Aorta (tissue), 5 donors: Measurements from ENCODE around the gene PEG3. TPM values are rescaled to one million over a fixed set of nuclear protein-coding genes. Genes with fewer than 3 reads are reported as not detected.

Source experiments
- ATAC-seq: fragments of 200-7000 bp; cut with Tn5 transposase; one replicate; pipeline ENCODE4 v1.9.1; 2022; ENCODE audit warnings: moderate library complexity; ENCODE audit not compliant: low FRiP score
- DNase-seq, 2 donors: peaks; one replicate each; pipeline ENCODE4 v3.0.0-alpha.2; 2020
- H3K27ac ChIP-seq, 2 donors: one replicate each; pipeline ENCODE4 v1.5.1; 2013; ENCODE audit warnings: low read length in 2 of 2, mild to moderate bottlenecking in 2 of 2, moderate library complexity in 2 of 2, control low read depth in 1 of 2, inconsistent platforms in 1 of 2, low read depth in 1 of 2
- H3K27me3 ChIP-seq, 2 donors: one replicate each; pipeline ENCODE4 v1.6.1; 2013; ENCODE audit warnings: control low read depth in 1 of 2, low read length in 1 of 2, mild to moderate bottlenecking in 1 of 2, moderate library complexity in 1 of 2; ENCODE audit not compliant: insufficient read depth in 2 of 2, control insufficient read depth in 1 of 2
- H3K36me3 ChIP-seq, 2 donors: one replicate each; pipeline ENCODE4 v1.6.1; 2013; ENCODE audit warnings: control low read depth in 1 of 2, low read length in 1 of 2, mild to moderate bottlenecking in 1 of 2; ENCODE audit not compliant: insufficient read depth in 2 of 2, control insufficient read depth in 1 of 2
- H3K4me1 ChIP-seq, 2 donors: one replicate each; pipeline ENCODE4 v1.6.1; 2013; ENCODE audit warnings: low read length in 2 of 2, control low read depth in 1 of 2, mild to moderate bottlenecking in 1 of 2, moderate library complexity in 1 of 2; ENCODE audit not compliant: insufficient read depth in 2 of 2, control insufficient read depth in 1 of 2
- H3K4me3 ChIP-seq, 2 donors: one replicate each; pipeline ENCODE4 v1.5.1; 2013; ENCODE audit warnings: low read length in 2 of 2, control low read depth in 1 of 2, mild to moderate bottlenecking in 1 of 2
- H3K9me3 ChIP-seq: one replicate; pipeline ENCODE4 v1.6.1; 2013; ENCODE audit warnings: mild to moderate bottlenecking, low read length; ENCODE audit not compliant: control insufficient read depth
- intact Hi-C, 2 donors: fragments of 100-400 bp; cut with DNase I; formaldehyde crosslinking; loops; one replicate each; pipeline versions ENCODE4 v1.14.2 to v1.15.0; 2022
- polyA plus RNA-seq, 2 donors: library from polyadenylated mRNA; stranded (reverse); fragments of 200-250 nt; gene quantifications; one replicate each; pipeline ENCODE4 v1.2.3, GENCODE V29; 2013
- total RNA-seq, 2 donors: library from RNA; stranded (reverse); fragmentation: NEBNext Ultra II Directional; extraction: Animal tissue kit (Norgen Biotek cat#: 25700); gene quantifications; one replicate each; pipeline ENCODE4 v1.2.1, GENCODE V29; 2021
- donor health status: healthy with polysubstance abuse.
- donor health status: Bipolar disorder and iron deficiency.
- donor health status: DM: no; HTN: no; CAD: no.
- donor health status: DM: no; HTN: no; CAD: no.
- donor health status: DM: yes; HTN: yes; CAD: no.

PEG3 gene
- total and polyA plus RNA-seq, 4 donors = 2.3 to 11.6 (median 6.9) TPM

DNA sequence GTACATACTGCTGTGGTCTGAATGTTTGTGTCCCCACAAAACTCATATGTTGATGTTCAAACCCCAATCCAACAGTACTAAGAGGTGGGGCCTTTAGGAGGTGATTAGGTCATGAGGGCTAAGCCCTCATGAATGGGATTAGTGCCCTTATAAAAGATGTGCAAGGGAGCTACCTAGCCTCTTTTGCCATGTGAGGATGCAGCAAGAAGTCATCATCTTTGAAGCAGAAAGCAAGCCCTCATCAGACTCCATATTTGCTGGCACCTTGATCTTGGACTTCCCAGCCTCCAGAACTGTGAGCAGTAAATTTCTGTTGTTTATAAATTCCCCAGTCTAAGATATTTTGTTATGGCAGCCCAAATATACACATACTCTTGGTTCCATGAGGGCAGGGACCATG is 33.9 kb downstream of the PEG3 start:
- DNase-seq = no peak
- Histone ChIP-seq H3K9me3 (peaks cover 2% of the 10 kb centered on the region), H3K4me1 (no peaks in the 10 kb centered on the region), H3K36me3 (no peaks in the 10 kb centered on the region), H3K27ac (no peak overlapping the region), H3K4me3 (no peak overlapping the region), H3K27me3 (no peaks in the 10 kb centered on the region)
- ATAC-seq = no peak
- intact Hi-C loops = no loop called here

Other genes starting within 250 kb of the PEG3 start
- 10 to 100 TPM in 1 of 2 donors, 1 to 10 TPM in 1; 9.7 to 10.5 TPM for gene ZNF71, start 245.4 kb downstream of the PEG3 start, total RNA-seq
- gene ZNF71, start 245.4 kb downstream of the PEG3 start, polyA plus RNA-seq = 1 to 10 TPM; 2.6 to 4.8 TPM
- under 1 TPM; 0.32 to 0.81 TPM for gene SMIM17, start 197.6 kb downstream of the PEG3 start, total RNA-seq
- under 1 TPM in 1 of 2 donors, not detected in 1; 0.28 TPM for gene SMIM17, start 197.6 kb downstream of the PEG3 start, polyA plus RNA-seq
- gene ZNF835, start 169.0 kb downstream of the PEG3 start, total RNA-seq = 1 to 10 TPM; 2.5 to 2.8 TPM
- gene ZNF835, start 169.0 kb downstream of the PEG3 start, polyA plus RNA-seq = under 1 TPM; 0.75 to 0.84 TPM
- gene ZIM2, start within 50 bp of the PEG3 start, total RNA-seq = under 1 TPM; 0.32 to 0.39 TPM
- not detected for gene ZIM2, start within 50 bp of the PEG3 start, polyA plus RNA-seq